ENCODE results near the gene ARHGAP6. TPM values are rescaled to one million over a fixed set of nuclear protein-coding genes. Genes with fewer than 3 reads are reported as not detected.

ARHGAP6 gene
- total RNA-seq, 1 donor from 2014 or later, result 4.9 TPM

GRCh38 chrX:11151799-11152559 lies 513.7 kb downstream of the ARHGAP6 start:
- no peak for TF ChIP-seq CTCF (conservative IDR thresholded peaks at IDR 0.05; ENCODE audit: low read depth, low read length)
- no peak overlapping the region for H3K4me3 ChIP-seq (ENCODE audit: low read depth, low read length)
- no peak for DNase-seq (ENCODE audit: low read depth)

- TF ChIP-seq CTCF (conservative IDR thresholded peaks at IDR 0.05; ENCODE audit: low read depth, low read length), result no peak
- H3K4me3 ChIP-seq (ENCODE audit: low read depth, low read length), result no peak overlapping the region
- no peak for DNase-seq (ENCODE audit: low read depth)
These were observed 517.3 kb downstream of the ARHGAP6 start for GRCh38 chrX:11148401-11148800.

GRCh38 chrX:11146411-11146810 lies 519.3 kb downstream of the ARHGAP6 start:
- H3K4me3 ChIP-seq (ENCODE audit: low read depth, low read length), result no peak overlapping the region
- TF ChIP-seq CTCF (conservative IDR thresholded peaks at IDR 0.05; ENCODE audit: low read depth, low read length), result no peak
- no peak for DNase-seq (ENCODE audit: low read depth)

- peak; percentile 54 for TF ChIP-seq CTCF (conservative IDR thresholded peaks at IDR 0.05; ENCODE audit: low read depth, low read length)
- H3K4me3 ChIP-seq (ENCODE audit: low read depth, low read length), result no peak overlapping the region
- peak; percentile 23 for DNase-seq (ENCODE audit: low read depth)
These were observed 521.6 kb downstream of the ARHGAP6 start for GRCh38 chrX:11143931-11144678.

GRCh38 chrX:11138498-11139390 lies 527.0 kb downstream of the ARHGAP6 start:
- no peak for TF ChIP-seq CTCF (conservative IDR thresholded peaks at IDR 0.05; ENCODE audit: low read depth, low read length)

GRCh38 chrX:11137543-11138139 lies 528.1 kb downstream of the ARHGAP6 start:
- DNase-seq (ENCODE audit: low read depth), result no peak
- peak; percentile 49 for TF ChIP-seq CTCF (conservative IDR thresholded peaks at IDR 0.05; ENCODE audit: low read depth, low read length)
- no peak overlapping the region for H3K4me3 ChIP-seq (ENCODE audit: low read depth, low read length)

More at GRCh38 chrX:11138498-11139390, 527.0 kb downstream of the ARHGAP6 start:
- no peak for DNase-seq (ENCODE audit: low read depth)
- H3K4me3 ChIP-seq (ENCODE audit: low read depth, low read length), result no peak overlapping the region

Measured in epithelial cell of proximal tubule (primary cell).